ENCODE measurements around the gene PCOLCE2.

GRCh38 chr3:142839831-142840230, 49.1 kb downstream of the PCOLCE2 start:
- TF ChIP-seq HDAC2 (IDR thresholded peaks at IDR 0.05; ENCODE audit: borderline replicate concordance in 1 of 2, low read depth in 2 of 2, low read length in 2 of 2) (no peak), SIN3A (conservative IDR thresholded peaks at IDR 0.05 in 1 of 2, IDR thresholded peaks at IDR 0.05 in 1 of 2; ENCODE audit: low read depth in 1 of 2, low read length in 2 of 2) (no peak), POLR2A (IDR thresholded peaks at IDR 0.05; ENCODE audit: control extremely low read depth in 1 of 2, low read depth in 2 of 2, low read length in 2 of 2) (no peak), CEBPB (IDR thresholded peaks at IDR 0.05; ENCODE audit: low read depth, low read length) (no peak), KDM5A (IDR thresholded peaks at IDR 0.05; ENCODE audit: low read length) (no peak), SP2 (IDR thresholded peaks at IDR 0.05; ENCODE audit: low read length) (no peak), CTCF (IDR thresholded peaks at IDR 0.05; ENCODE audit: control extremely low read depth in 1 of 3, insufficient read depth in 1 of 3, low read depth in 1 of 3, low read length in 3 of 3) (no peak), JUN (IDR thresholded peaks at IDR 0.05; ENCODE audit: low read depth, low read length) (no peak), MAX (IDR thresholded peaks at IDR 0.05) (no peak), USF2 (IDR thresholded peaks at IDR 0.05; ENCODE audit: low read length) (no peak), RNF2 (IDR thresholded peaks at IDR 0.05; ENCODE audit: borderline replicate concordance, low read depth, low read length, missing control alignments, poor library complexity, severe bottlenecking) (no peak), CREB1 (IDR thresholded peaks at IDR 0.05) (no peak), TCF12 (IDR thresholded peaks at IDR 0.05; ENCODE audit: low read depth, low read length) (no peak), ZNF274 (IDR thresholded peaks at IDR 0.05; ENCODE audit: borderline replicate concordance, extremely low read depth, low read length) (no peak)

Measured in H1 (cell line).